Dermis microvascular lymphatic vessel endothelial cell (primary cell): ENCODE results near the gene MTMR3. TPM values are rescaled to one million over a fixed set of nuclear protein-coding genes. Genes with fewer than 3 reads are reported as not detected.
"Not testable (repeated sequence)": the region's sequence is repeated elsewhere in the genome, so short reads cannot be mapped to it uniquely, and the experiment has no call there.

Experiments used
- DNase-seq, 2 donors: peaks; one replicate each; pipeline versions ENCODE4 v3.0.0 to v3.0.0-alpha.2; 2010; ENCODE audit warnings: low read depth in 2 of 2
- total RNA-seq: library from RNA; depleted of rRNA; stranded (reverse); fragments of >200 nt; gene quantifications from 2 replicates; pipeline ENCODE4 v1.2.1, GENCODE V29; 2014

The MTMR3 gene
- 22.0 and 32.9 TPM in 2 replicates for total RNA-seq

- peak; percentile 70 to 92 for DNase-seq
These were observed at the start of gene MTMR3 for GRCh38 chr22:29883045-29883774. TSS of gene MTMR3 (plus strand) at chr22:29883174. CDS start at chr22:29971060, 87,886 bp downstream.

GRCh38 chr22:29833392-29833965 lies 49.5 kb upstream of the MTMR3 start:
- DNase-seq, result no peak

- DNase-seq, result no peak
These were observed 48.9 kb upstream of the MTMR3 start for GRCh38 chr22:29834046-29834445.

GRCh38 chr22:29836791-29837370 lies 46.1 kb upstream of the MTMR3 start:
- not testable (repeated sequence) for DNase-seq

GRCh38 chr22:29837741-29838598 lies 45.0 kb upstream of the MTMR3 start, which contains the start of gene ASCC2:
TSS of gene ASCC2 (minus strand) at chr22:29838274. CDS start at chr22:29832325, 5,949 bp downstream.
- peak; percentile 60 to 98 for DNase-seq

- DNase-seq, result no peak
These were observed 44.4 kb upstream of the MTMR3 start for GRCh38 chr22:29838599-29838956.

GRCh38 chr22:29839039-29839438 lies 43.9 kb upstream of the MTMR3 start:
- no peak for DNase-seq

GRCh38 chr22:29840498-29840897 lies 42.5 kb upstream of the MTMR3 start:
- DNase-seq, result no peak

- DNase-seq, result no peak
These were observed 40.8 kb upstream of the MTMR3 start for GRCh38 chr22:29842172-29842571.

- DNase-seq, result peak in 1 of 2 donors; percentile 74
These were observed 40.2 kb upstream of the MTMR3 start for GRCh38 chr22:29842740-29843139.

GRCh38 chr22:29846290-29846689 lies 36.7 kb upstream of the MTMR3 start:
- DNase-seq, result no peak

- DNase-seq, result no peak
These were observed 34.9 kb upstream of the MTMR3 start for GRCh38 chr22:29848111-29848510.

- DNase-seq, result no peak
These were observed 28.5 kb upstream of the MTMR3 start for GRCh38 chr22:29854432-29854831.

GRCh38 chr22:29855611-29856181 lies 27.3 kb upstream of the MTMR3 start:
- DNase-seq, result no peak

- no peak for DNase-seq
These were observed 26.5 kb upstream of the MTMR3 start for GRCh38 chr22:29856496-29856895.

GRCh38 chr22:29859030-29859429 lies 23.9 kb upstream of the MTMR3 start:
- DNase-seq, result not testable (repeated sequence)

GRCh38 chr22:29860006-29860766 lies 22.8 kb upstream of the MTMR3 start:
- no peak for DNase-seq

- DNase-seq, result no peak
These were observed 21.2 kb upstream of the MTMR3 start for GRCh38 chr22:29861672-29862297.

GRCh38 chr22:29865572-29865971 lies 17.4 kb upstream of the MTMR3 start:
- not testable (repeated sequence) for DNase-seq

- DNase-seq, result no peak
These were observed 15.7 kb upstream of the MTMR3 start for GRCh38 chr22:29867260-29867659.
